Activated CD8-positive, alpha-beta memory T cell treated with anti-CD3 and anti-CD28 coated beads for 36 hours (primary cell): ENCODE results near the gene PRLR. TPM values are rescaled to one million over a fixed set of nuclear protein-coding genes. Genes with fewer than 3 reads are reported as not detected.
"Not testable (repeated sequence)": the region's sequence is repeated elsewhere in the genome, so short reads cannot be mapped to it uniquely, and the experiment has no call there.

Experiments
- CTCF ChIA-PET: fragments of 350-600 bp; sonication (Branson Sonifier 250); formaldehyde crosslinking; loops from one replicate; lab custom pipeline; 2021; ENCODE audit warnings: antibody characterized with exemption; lab: Charles Lee
- POLR2A ChIA-PET: fragments of 350-600 bp; sonication (Branson Sonifier 250); formaldehyde crosslinking; loops from one replicate; lab custom pipeline; 2021; ENCODE audit warnings: antibody characterized with exemption; lab: Charles Lee
- total RNA-seq, 2 experiments: library from RNA; stranded (reverse); gene quantifications; one replicate each; pipeline ENCODE4 v1.2.3, GENCODE V29; 2021

The PRLR gene
- total RNA-seq, 2 experiments from 2014 or later, result not detected

- ChIA-PET POLR2A (no interaction called here), CTCF (interaction anchor here (0.9 to 1.0 kb wide), 2 partner anchors 8 to 57 kb away, joined by 3 read pairs; no protein-coding TSS in a partner anchor)
Observed at GRCh38 chr5:35202319-35203111, 27.8 kb downstream of the PRLR start.

GRCh38 chr5:35201291-35201690 is 29.0 kb downstream of the PRLR start:
- ChIA-PET CTCF (no interaction called here), POLR2A (no interaction called here)

- ChIA-PET CTCF (no interaction called here), POLR2A (no interaction called here)
Observed at GRCh38 chr5:35199886-35200285, 30.4 kb downstream of the PRLR start.

- ChIA-PET CTCF (no interaction called here), POLR2A (no interaction called here)
Observed at GRCh38 chr5:35198686-35199085, 31.6 kb downstream of the PRLR start.

GRCh38 chr5:35198075-35198474 is 32.2 kb downstream of the PRLR start:
- CTCF ChIA-PET, result no interaction called here

GRCh38 chr5:35197351-35197750 is 32.9 kb downstream of the PRLR start:
- ChIA-PET CTCF (no interaction called here), POLR2A (no interaction called here)

More at GRCh38 chr5:35198075-35198474, 32.2 kb downstream of the PRLR start:
- POLR2A ChIA-PET, result no interaction called here

- POLR2A ChIA-PET, result no interaction called here
- CTCF ChIA-PET, result no interaction called here
Observed at GRCh38 chr5:35195472-35195852, 34.8 kb downstream of the PRLR start.

- ChIA-PET CTCF (interaction anchor here (1.0 kb wide), 1 partner anchor 8 kb away, joined by 3 read pairs; no protein-coding TSS in a partner anchor), POLR2A (no interaction called here)
Observed at GRCh38 chr5:35194635-35195471, 35.4 kb downstream of the PRLR start.

GRCh38 chr5:35192506-35192905 is 37.8 kb downstream of the PRLR start:
- CTCF ChIA-PET, result no interaction called here
- POLR2A ChIA-PET, result no interaction called here

- CTCF ChIA-PET, POLR2A ChIA-PET: not testable (repeated sequence)
Observed at GRCh38 chr5:35189801-35190200, 40.5 kb downstream of the PRLR start.

- CTCF ChIA-PET, result no interaction called here
Observed at GRCh38 chr5:35188031-35188457, 42.2 kb downstream of the PRLR start.

GRCh38 chr5:35187621-35188020 is 42.7 kb downstream of the PRLR start:
- POLR2A ChIA-PET, CTCF ChIA-PET: not testable (repeated sequence)

More at GRCh38 chr5:35188031-35188457, 42.2 kb downstream of the PRLR start:
- POLR2A ChIA-PET, result no interaction called here

- ChIA-PET CTCF (no interaction called here), POLR2A (no interaction called here)
Observed at GRCh38 chr5:35186749-35187148, 43.5 kb downstream of the PRLR start.

GRCh38 chr5:35185518-35185917 is 44.8 kb downstream of the PRLR start:
- POLR2A ChIA-PET, result no interaction called here

GRCh38 chr5:35183556-35183955 is 46.7 kb downstream of the PRLR start:
- CTCF ChIA-PET, result interaction anchor here (1.1 to 1.7 kb wide), 3 partner anchors 10 to 96 kb away, joined by 3 to 5 read pairs (median 3); no protein-coding TSS in a partner anchor

More at GRCh38 chr5:35185518-35185917, 44.8 kb downstream of the PRLR start:
- CTCF ChIA-PET, result no interaction called here

GRCh38 chr5:35182910-35183535 is 47.3 kb downstream of the PRLR start:
- POLR2A ChIA-PET, result no interaction called here
- CTCF ChIA-PET, result interaction anchor here (1.1 to 1.7 kb wide), 4 partner anchors 11 to 96 kb away, joined by 3 to 5 read pairs (median 3); no protein-coding TSS in a partner anchor

More at GRCh38 chr5:35183556-35183955, 46.7 kb downstream of the PRLR start:
- POLR2A ChIA-PET, result no interaction called here

- ChIA-PET POLR2A (no interaction called here), CTCF (interaction anchor here (1.2 kb wide), 1 partner anchor 90 kb away, joined by 3 read pairs; no protein-coding TSS in a partner anchor)
Observed at GRCh38 chr5:35182486-35182885, 47.8 kb downstream of the PRLR start.

- ChIA-PET POLR2A (no interaction called here), CTCF (no interaction called here)
Observed at GRCh38 chr5:35180046-35180445, 50.2 kb downstream of the PRLR start.

GRCh38 chr5:35177783-35178182 is 52.5 kb downstream of the PRLR start:
- ChIA-PET POLR2A (no interaction called here), CTCF (no interaction called here)

- CTCF ChIA-PET, result no interaction called here
- POLR2A ChIA-PET, result no interaction called here
Observed at GRCh38 chr5:35172533-35172932, 57.8 kb downstream of the PRLR start.
